SK-N-SH (cell line): Measurements from ENCODE around the gene DCAF11. TPM values are rescaled to one million over a fixed set of nuclear protein-coding genes. Genes with fewer than 3 reads are reported as not detected.

ENCODE experiments used
- CTCF ChIA-PET: fragments of 300-600, 350-600 bp; formaldehyde crosslinking; extraction: SDS; loops from one replicate; lab custom pipeline; 2021; lab: Yijun Ruan, JAX
- POLR2A ChIA-PET: fragments of 350-600 bp; sonication (Branson Sonifier 250); formaldehyde crosslinking; extraction: SDS; loops from one replicate; lab custom pipeline; 2020; ENCODE audit warnings: antibody characterized with exemption, inconsistent platforms; lab: Yijun Ruan, JAX
- DNase-seq: peaks from one replicate; pipeline ENCODE4 v3.0.0; 2012
- H2AFZ ChIP-seq: fragments of 200-600 bp; sonication (generic); 2 replicates; pipeline ENCODE4 v1.8.1; 2016; ENCODE audit warnings: antibody characterized with exemption, mild to moderate bottlenecking, low read depth
- H3F3A ChIP-seq: fragments of 200-600 bp; sonication (generic); replicated peaks from 2 replicates; pipeline ENCODE3; 2016; ENCODE audit warnings: antibody characterized with exemption, mild to moderate bottlenecking; ENCODE audit not compliant: insufficient read depth
- H3K27ac ChIP-seq, 2 experiments: fragments of 200-500 bp in 1 of 2; fragments of 200-600 bp in 1 of 2; sonication (Bioruptor generic) in 1 of 2; sonication (generic), shearing (Covaris generic) in 1 of 2; 2 replicates each; pipeline versions ENCODE4 v1.5.1 to v1.6.1; 2014 to 2016; ENCODE audit warnings: low read depth in 2 of 2, inconsistent platforms in 1 of 2, low read length in 1 of 2, mild to moderate bottlenecking in 1 of 2, mixed read lengths in 1 of 2
- H3K27me3 ChIP-seq: fragments of 200-600 bp; sonication (generic), shearing (Covaris generic); 2 replicates; pipeline ENCODE4 v1.6.1; 2016; ENCODE audit warnings: mixed run types; ENCODE audit not compliant: insufficient read depth
- H3K36me3 ChIP-seq, 2 experiments: fragments of 200-500 bp in 1 of 2; fragments of 200-600 bp in 1 of 2; sonication (Bioruptor generic) in 1 of 2; sonication (generic) in 1 of 2; replicated peaks in 1 of 2; 2 replicates each; pipeline versions ENCODE3 to v1.5.1; 2014 to 2016; ENCODE audit warnings: low read length in 1 of 2, mild to moderate bottlenecking in 1 of 2; ENCODE audit not compliant: insufficient read depth in 2 of 2, control insufficient read depth in 1 of 2
- H3K4me1 ChIP-seq, 2 experiments: fragments of 200-500 bp in 1 of 2; fragments of 200-600 bp in 1 of 2; sonication (Bioruptor generic) in 1 of 2; sonication (generic), shearing (Covaris generic) in 1 of 2; 2 replicates each; pipeline versions ENCODE4 v1.5.1 to v1.6.1; 2014 to 2016; ENCODE audit warnings: low read depth in 1 of 2, low read length in 1 of 2, mixed run types in 1 of 2; ENCODE audit not compliant: insufficient read depth in 2 of 2, control insufficient read depth in 1 of 2
- H3K4me2 ChIP-seq: fragments of 200-600 bp; sonication (generic), shearing (Covaris generic); 2 replicates; pipeline ENCODE4 v1.6.1; 2017; ENCODE audit warnings: mixed run types
- H3K4me3 ChIP-seq, 2 experiments: fragments of 200-500 bp in 1 of 2; fragments of 200-600 bp in 1 of 2; sonication (Bioruptor generic) in 1 of 2; sonication (generic), shearing (Covaris generic) in 1 of 2; 2 replicates each; pipeline versions ENCODE4 v1.5.1 to v1.8.1; 2014 to 2016; ENCODE audit warnings: low read depth in 2 of 2, inconsistent platforms in 1 of 2, low read length in 1 of 2, mild to moderate bottlenecking in 1 of 2, mixed read lengths in 1 of 2, moderate library complexity in 1 of 2
- H3K79me2 ChIP-seq: fragments of 200-600 bp; sonication (generic); 2 replicates; pipeline ENCODE4 v1.8.1; 2017; ENCODE audit warnings: mild to moderate bottlenecking; ENCODE audit not compliant: insufficient read depth
- H3K9ac ChIP-seq: fragments of 200-600 bp; sonication (generic); 2 replicates; pipeline ENCODE4 v1.6.1; 2017; ENCODE audit warnings: mixed run types
- H3K9me2 ChIP-seq: fragments of 200-600 bp; sonication (generic); 2 replicates; pipeline ENCODE4 v1.6.1; 2017; ENCODE audit warnings: mixed run types
- H3K9me3 ChIP-seq: fragments of 200-600 bp; sonication (generic); 2 replicates; pipeline ENCODE4 v1.6.1; 2017; ENCODE audit warnings: mixed run types, mild to moderate bottlenecking, moderate library complexity
- H4K20me1 ChIP-seq: fragments of 200-600 bp; sonication (generic); 2 replicates; pipeline ENCODE4 v1.6.1; 2017; ENCODE audit warnings: mild to moderate bottlenecking, mixed run types; ENCODE audit not compliant: insufficient read depth
- CHD2 ChIP-seq: fragments of 150-350 bp; IDR thresholded peaks from 2 replicates; pipeline ENCODE4 v1.6.1; 2018; ENCODE audit warnings: low read length; ENCODE audit not compliant: partially characterized antibody
- EP300 ChIP-seq, 2 experiments: IDR thresholded peaks; 2 replicates each; pipeline versions ENCODE4 v1.4.0 to v1.6.1; 2012; ENCODE audit warnings: borderline replicate concordance in 1 of 2, low read depth in 1 of 2, low read length in 1 of 2
- EZH2phosphoT487 ChIP-seq: fragments of 200-600 bp; sonication (generic); IDR thresholded peaks from 2 replicates; pipeline ENCODE4 v1.6.1; 2017; ENCODE audit warnings: low read depth, mixed run types, mild to moderate bottlenecking, antibody characterized with exemption, moderate library complexity, borderline replicate concordance
- FOSL2 ChIP-seq: IDR thresholded peaks from 2 replicates; pipeline ENCODE4 v1.4.0; 2012; ENCODE audit warnings: low read depth, mild to moderate bottlenecking, moderate library complexity, borderline replicate concordance
- FOXJ3 ChIP-seq: sonication (generic); formaldehyde crosslinking; IDR thresholded peaks from 2 replicates; pipeline ENCODE4 v1.5.1; 2020; ENCODE audit warnings: mild to moderate bottlenecking, missing genetic modification reagents
- FOXM1 ChIP-seq: IDR thresholded peaks from 2 replicates; pipeline ENCODE4 v1.4.0; 2012; ENCODE audit warnings: low read depth, mild to moderate bottlenecking
- GABPA ChIP-seq: IDR thresholded peaks from 2 replicates; pipeline ENCODE4 v1.4.0; 2012; ENCODE audit warnings: low read depth, mild to moderate bottlenecking
- GATA2 ChIP-seq: sonication (generic); formaldehyde crosslinking; IDR thresholded peaks from 2 replicates; pipeline ENCODE4 v1.5.0; 2020; ENCODE audit warnings: mild to moderate bottlenecking, missing genetic modification reagents
- MEF2A ChIP-seq: IDR thresholded peaks from 2 replicates; pipeline ENCODE4 v1.4.0; 2012; ENCODE audit warnings: low read depth, borderline replicate concordance
- POLR2AphosphoS5 ChIP-seq: IDR thresholded peaks from 2 replicates; pipeline ENCODE4 v1.6.1; 2012; ENCODE audit warnings: low read depth, low read length
- RCOR1 ChIP-seq: fragments of 150-350 bp; IDR thresholded peaks from 2 replicates; pipeline ENCODE4 v1.6.1; 2017; ENCODE audit warnings: antibody characterized with exemption, low read length
- RXRA ChIP-seq: IDR thresholded peaks from 2 replicates; pipeline ENCODE4 v1.4.0; 2012; ENCODE audit warnings: low read depth, mild to moderate bottlenecking, borderline replicate concordance
- TCF12 ChIP-seq: IDR thresholded peaks from 2 replicates; pipeline ENCODE4 v1.4.0; 2012
- WGBS: methylation state at CpG from one replicate; pipeline ENCODE4 v1.1.6; 2017; ENCODE audit warnings: low lambda C conversion rate; 5-methylcytosine and 5-hydroxymethylcytosine counted together
- polyA plus RNA-seq, 3 experiments: library from polyadenylated mRNA; depleted of rRNA; stranded (reverse); fragments of >200 nt; gene quantifications; 2 replicates each; pipeline ENCODE4 v1.2.3, GENCODE V29; 2012
- TF ChIP-seq, protein P1 (sequence below): IDR thresholded peaks from 2 replicates; pipeline ENCODE4 v1.4.0; 2012; ENCODE audit warnings: low read depth, borderline replicate concordance
- TF ChIP-seq, protein P2 (sequence below): fragments of 150-350 bp; IDR thresholded peaks from 2 replicates; pipeline ENCODE4 v1.6.1; 2017; ENCODE audit warnings: antibody characterized with exemption, low read length, low read depth, borderline replicate concordance
- TF ChIP-seq, protein P3 (sequence below): IDR thresholded peaks from 2 replicates; pipeline ENCODE4 v1.4.0; 2012; ENCODE audit warnings: low read depth, borderline replicate concordance
- TF ChIP-seq, protein P4 (sequence below): IDR thresholded peaks from 2 replicates; pipeline ENCODE4 v1.4.0; 2012; ENCODE audit warnings: low read depth

The DCAF11 gene
- polyA plus RNA-seq, 1 of the 3 experiments (the other 2 are of a cell fraction) = 34.6 TPM

DNA sequence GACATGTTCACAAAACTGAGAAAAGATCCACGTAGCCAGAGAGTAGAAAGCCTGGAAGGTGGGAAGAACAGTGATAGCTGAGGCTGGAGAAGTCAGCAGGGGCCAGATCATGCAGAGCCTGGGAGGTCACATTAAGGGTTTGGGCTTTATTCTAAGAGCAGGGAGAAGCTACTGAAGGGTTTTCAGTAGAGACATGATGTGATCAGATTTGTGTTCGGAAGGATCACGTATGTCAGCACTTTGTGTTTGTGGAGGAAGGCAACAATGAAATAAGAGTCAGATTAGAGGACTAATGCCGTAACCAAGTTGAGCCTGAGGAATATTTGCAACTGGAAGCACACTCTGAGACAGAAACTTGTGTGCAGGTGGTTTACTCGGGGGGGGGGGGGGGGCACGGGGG lies 24.7 kb upstream of the DCAF11 start (continued):
- TF ChIP-seq, protein P1, sequence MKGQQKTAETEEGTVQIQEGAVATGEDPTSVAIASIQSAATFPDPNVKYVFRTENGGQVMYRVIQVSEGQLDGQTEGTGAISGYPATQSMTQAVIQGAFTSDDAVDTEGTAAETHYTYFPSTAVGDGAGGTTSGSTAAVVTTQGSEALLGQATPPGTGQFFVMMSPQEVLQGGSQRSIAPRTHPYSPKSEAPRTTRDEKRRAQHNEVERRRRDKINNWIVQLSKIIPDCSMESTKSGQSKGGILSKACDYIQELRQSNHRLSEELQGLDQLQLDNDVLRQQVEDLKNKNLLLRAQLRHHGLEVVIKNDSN = no peak
- TF ChIP-seq POLR2AphosphoS5 (no peak), EP300 (IDR thresholded peaks at IDR 0.05; ENCODE audit: borderline replicate concordance in 1 of 2, low read depth in 1 of 2, low read length in 1 of 2) (no peak), GATA2 (CRISPR knock-in tag) (no peak), GABPA (no peak)
- TF ChIP-seq, all 33 proteins: peak for 0

DNA sequence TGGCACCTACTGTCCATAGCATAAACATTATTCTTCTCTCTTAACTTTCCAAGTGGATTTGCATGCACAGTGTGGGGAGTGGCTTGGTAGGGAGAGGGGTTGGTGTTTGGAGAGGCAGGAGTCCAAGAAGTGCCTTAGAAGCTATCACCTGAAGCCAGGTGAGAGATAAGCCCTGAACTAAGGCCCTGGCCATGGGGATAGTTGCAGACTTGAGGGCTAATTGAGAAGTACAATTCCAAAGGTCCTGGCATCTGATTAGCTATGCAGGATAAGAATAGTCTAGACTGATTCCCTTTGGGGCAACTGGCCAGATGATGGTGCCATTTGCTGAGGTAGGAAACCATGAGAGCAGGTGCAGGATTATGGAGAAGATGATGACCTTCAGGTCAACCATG lies 22.5 kb upstream of the DCAF11 start:
- Histone ChIP-seq H2AFZ (no peak overlapping the region), H3K4me1 (peaks cover 12 to 19% of the 10 kb centered on the region in 2 experiments; a peak in 2 of 4 replicates), H3F3A (peaks cover 3% of the 10 kb centered on the region), H3K4me3 (no peak overlapping the region), H3K9me3 (no peaks in the 10 kb centered on the region), H3K4me2 (no peak overlapping the region), H3K36me3 (no peaks in the 10 kb centered on the region), H3K9ac (no peak overlapping the region), H4K20me1 (no peaks in the 10 kb centered on the region), H3K79me2 (peaks cover 16% of the 10 kb centered on the region), H3K27me3 (no peaks in the 10 kb centered on the region), H3K9me2 (no peaks in the 10 kb centered on the region), H3K27ac (no peak overlapping the region)
- CTCF ChIA-PET = interaction anchor here (1.9 to 25.4 kb wide), 4 partner anchors 14 to 69 kb away, joined by 7 to 1159 read pairs (median 113); partner anchors contain the start of genes CARMIL3, CPNE6, DCAF11 and IRF9
- DNase-seq = no peak
- POLR2A ChIA-PET = interaction anchor here (0.8 to 6.2 kb wide), 2 partner anchors 34 to 40 kb away, joined by 3 to 44 read pairs; no protein-coding TSS in a partner anchor
- TF ChIP-seq FOXM1 (no peak), EZH2phosphoT487 (no peak)

DNA sequence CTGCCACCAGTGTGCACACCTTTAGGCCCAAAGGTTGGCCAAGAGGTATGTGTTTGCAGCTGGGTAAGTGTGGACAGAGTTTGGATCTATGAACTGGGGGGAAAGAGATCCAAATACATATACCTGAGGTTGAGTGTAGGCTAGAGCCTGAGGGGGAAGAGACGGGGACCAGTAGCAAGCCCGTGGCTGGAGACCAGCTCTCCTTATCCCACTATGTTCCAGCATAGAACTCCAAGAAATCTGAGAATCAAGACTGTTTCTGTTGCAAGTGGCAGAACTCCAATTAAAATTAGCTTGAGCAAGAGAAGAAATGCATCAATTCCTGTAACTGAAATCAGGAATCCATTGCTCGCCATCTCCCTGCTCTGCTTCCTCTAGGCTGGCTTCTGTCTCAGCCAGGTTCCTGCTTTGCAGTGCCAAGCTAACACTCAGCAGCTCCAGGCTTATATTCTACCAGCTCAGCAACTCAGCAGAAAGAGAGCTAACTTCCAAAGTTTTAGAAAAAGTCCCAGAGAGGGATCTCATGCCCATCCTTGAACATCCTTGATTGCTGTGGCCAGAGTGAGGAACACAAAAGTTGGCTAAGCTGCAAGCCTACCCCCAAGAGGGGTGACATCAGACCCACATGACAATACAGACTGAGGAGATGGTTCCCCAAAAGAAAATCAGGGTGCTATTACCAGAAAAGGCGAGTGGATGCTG lies 21.9 kb upstream of the DCAF11 start:
- H3K79me2 ChIP-seq = peaks cover 16% of the 10 kb centered on the region
- H3F3A ChIP-seq = peaks cover 3% of the 10 kb centered on the region
- no peak overlapping the region for H2AFZ ChIP-seq
- peaks cover 0 to under 1% of the 10 kb centered on the region in 2 experiments for H3K36me3 ChIP-seq
- H3K4me2 ChIP-seq = no peak overlapping the region
- no peak for DNase-seq
- H3K9ac ChIP-seq = no peak overlapping the region
- no peaks in the 10 kb centered on the region for H3K9me2 ChIP-seq
- H3K4me3 ChIP-seq = no peak overlapping the region
- no peak overlapping the region for H3K27ac ChIP-seq
- TF ChIP-seq GABPA = no peak
- no peak for TF ChIP-seq MEF2A
- TF ChIP-seq CHD2 = no peak
- TF ChIP-seq, protein P2, sequence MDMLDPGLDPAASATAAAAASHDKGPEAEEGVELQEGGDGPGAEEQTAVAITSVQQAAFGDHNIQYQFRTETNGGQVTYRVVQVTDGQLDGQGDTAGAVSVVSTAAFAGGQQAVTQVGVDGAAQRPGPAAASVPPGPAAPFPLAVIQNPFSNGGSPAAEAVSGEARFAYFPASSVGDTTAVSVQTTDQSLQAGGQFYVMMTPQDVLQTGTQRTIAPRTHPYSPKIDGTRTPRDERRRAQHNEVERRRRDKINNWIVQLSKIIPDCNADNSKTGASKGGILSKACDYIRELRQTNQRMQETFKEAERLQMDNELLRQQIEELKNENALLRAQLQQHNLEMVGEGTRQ = no peak
- no peak for TF ChIP-seq RXRA
- no peak for TF ChIP-seq FOSL2
- TF ChIP-seq TCF12 = no peak
- TF ChIP-seq, protein P3, sequence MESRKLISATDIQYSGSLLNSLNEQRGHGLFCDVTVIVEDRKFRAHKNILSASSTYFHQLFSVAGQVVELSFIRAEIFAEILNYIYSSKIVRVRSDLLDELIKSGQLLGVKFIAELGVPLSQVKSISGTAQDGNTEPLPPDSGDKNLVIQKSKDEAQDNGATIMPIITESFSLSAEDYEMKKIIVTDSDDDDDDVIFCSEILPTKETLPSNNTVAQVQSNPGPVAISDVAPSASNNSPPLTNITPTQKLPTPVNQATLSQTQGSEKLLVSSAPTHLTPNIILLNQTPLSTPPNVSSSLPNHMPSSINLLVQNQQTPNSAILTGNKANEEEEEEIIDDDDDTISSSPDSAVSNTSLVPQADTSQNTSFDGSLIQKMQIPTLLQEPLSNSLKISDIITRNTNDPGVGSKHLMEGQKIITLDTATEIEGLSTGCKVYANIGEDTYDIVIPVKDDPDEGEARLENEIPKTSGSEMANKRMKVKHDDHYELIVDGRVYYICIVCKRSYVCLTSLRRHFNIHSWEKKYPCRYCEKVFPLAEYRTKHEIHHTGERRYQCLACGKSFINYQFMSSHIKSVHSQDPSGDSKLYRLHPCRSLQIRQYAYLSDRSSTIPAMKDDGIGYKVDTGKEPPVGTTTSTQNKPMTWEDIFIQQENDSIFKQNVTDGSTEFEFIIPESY = no peak
- TF ChIP-seq, protein P4, sequence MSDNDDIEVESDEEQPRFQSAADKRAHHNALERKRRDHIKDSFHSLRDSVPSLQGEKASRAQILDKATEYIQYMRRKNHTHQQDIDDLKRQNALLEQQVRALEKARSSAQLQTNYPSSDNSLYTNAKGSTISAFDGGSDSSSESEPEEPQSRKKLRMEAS = no peak
- TF ChIP-seq FOXJ3 (CRISPR knock-in tag) = no peak
- TF ChIP-seq FOXM1 = no peak
- no peak for TF ChIP-seq EP300 (IDR thresholded peaks at IDR 0.05; ENCODE audit: borderline replicate concordance in 1 of 2, low read depth in 1 of 2, low read length in 1 of 2)
- TF ChIP-seq RCOR1 = no peak
- H3K27me3 ChIP-seq = no peaks in the 10 kb centered on the region
- ChIA-PET POLR2A (interaction anchor here (0.8 to 6.2 kb wide), 6 partner anchors 8 to 41 kb away, joined by 3 to 46 read pairs (median 14); partner anchors contain the start of gene CARMIL3), CTCF (interaction anchor here (0.9 to 25.4 kb wide), 5 partner anchors 14 to 161 kb away, joined by 3 to 1159 read pairs (median 7); partner anchors contain the start of genes CARMIL3, CPNE6, DCAF11 and IRF9)
- H3K9me3 ChIP-seq = no peaks in the 10 kb centered on the region
- no peaks in the 10 kb centered on the region for H4K20me1 ChIP-seq
- peaks cover 12 to 19% of the 10 kb centered on the region in 2 experiments; a peak in 2 of 4 replicates for H3K4me1 ChIP-seq
- 96% methylated on average over 4 of the region's 4 CpGs for WGBS
